ENCODE results near the gene BAZ2B. TPM values are rescaled to one million over a fixed set of nuclear protein-coding genes. Genes with fewer than 3 reads are reported as not detected.

Gene BAZ2B
- total RNA-seq, 1 experiment from 2014 or later = 47.6 TPM

DNA sequence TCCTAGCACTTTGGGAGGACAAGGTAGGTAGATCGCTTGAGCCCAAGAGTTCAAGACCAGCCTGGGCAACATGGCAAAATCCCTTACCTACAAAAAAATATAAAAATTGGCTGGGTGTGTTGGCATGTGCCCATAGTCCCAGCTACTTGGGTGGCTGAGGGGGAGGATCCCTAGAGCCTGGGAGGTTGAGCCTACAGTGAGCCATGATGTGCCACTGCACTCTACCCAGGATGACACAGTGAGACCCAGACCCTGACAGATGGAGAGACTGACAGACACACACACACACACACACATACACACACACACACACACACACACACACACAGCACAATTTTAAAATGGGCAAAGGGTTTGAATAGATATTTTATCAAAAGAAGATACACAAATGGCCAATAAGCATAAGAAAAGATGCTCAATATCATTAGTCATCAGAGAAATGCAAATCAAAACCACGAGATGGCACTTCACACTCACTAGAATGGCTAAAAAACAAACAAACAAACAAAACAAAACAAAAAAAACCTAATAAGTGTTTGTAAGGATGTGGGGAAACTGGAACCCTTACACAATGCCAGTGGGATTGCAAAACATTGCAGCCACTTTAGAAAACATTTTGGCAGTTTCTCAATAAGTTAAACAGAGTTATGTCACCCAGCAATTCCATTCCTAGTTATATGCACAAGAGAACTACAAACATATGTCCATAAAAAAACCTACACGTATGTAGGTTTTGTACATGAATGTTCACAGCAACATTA lies 42.3 kb downstream of the BAZ2B start:
- Histone ChIP-seq H3K36me3 (ENCODE audit: insufficient read depth, low read length, poor library complexity, severe bottlenecking) (no peaks in the 10 kb centered on the region), H3K4me3 (ENCODE audit: low read depth, low read length, poor library complexity, severe bottlenecking) (no peak overlapping the region), H3K27me3 (replicated peaks; ENCODE audit: insufficient read depth, low read depth, low read length, poor library complexity) (no peaks in the 10 kb centered on the region), H3K4me1 (ENCODE audit: insufficient read depth, low read length, poor library complexity, severe bottlenecking) (no peaks in the 10 kb centered on the region), H3K27ac (ENCODE audit: low read depth, low read length, poor library complexity, severe bottlenecking) (no peak overlapping the region), H3K9me3 (ENCODE audit: low read depth, low read length, poor library complexity, severe bottlenecking) (peaks cover 11% of the 10 kb centered on the region)
- POLR2A ChIA-PET (ENCODE audit: low non-redundant PET) = no interaction called here
- no TSS peak for BruUV-seq (replicated peaks)
- DNase-seq (ENCODE audit: low spot score) = no peak
- intact Hi-C loops (cut with micrococcal nuclease; ENCODE audit: unreplicated experiment) = no loop called here
- CTCF ChIA-PET = no interaction called here
- no peak for TF ChIP-seq EZH2 (IDR thresholded peaks at IDR 0.05; ENCODE audit: borderline replicate concordance, low read depth, low read length, poor library complexity, severe bottlenecking)
- TF ChIP-seq, protein P1, sequence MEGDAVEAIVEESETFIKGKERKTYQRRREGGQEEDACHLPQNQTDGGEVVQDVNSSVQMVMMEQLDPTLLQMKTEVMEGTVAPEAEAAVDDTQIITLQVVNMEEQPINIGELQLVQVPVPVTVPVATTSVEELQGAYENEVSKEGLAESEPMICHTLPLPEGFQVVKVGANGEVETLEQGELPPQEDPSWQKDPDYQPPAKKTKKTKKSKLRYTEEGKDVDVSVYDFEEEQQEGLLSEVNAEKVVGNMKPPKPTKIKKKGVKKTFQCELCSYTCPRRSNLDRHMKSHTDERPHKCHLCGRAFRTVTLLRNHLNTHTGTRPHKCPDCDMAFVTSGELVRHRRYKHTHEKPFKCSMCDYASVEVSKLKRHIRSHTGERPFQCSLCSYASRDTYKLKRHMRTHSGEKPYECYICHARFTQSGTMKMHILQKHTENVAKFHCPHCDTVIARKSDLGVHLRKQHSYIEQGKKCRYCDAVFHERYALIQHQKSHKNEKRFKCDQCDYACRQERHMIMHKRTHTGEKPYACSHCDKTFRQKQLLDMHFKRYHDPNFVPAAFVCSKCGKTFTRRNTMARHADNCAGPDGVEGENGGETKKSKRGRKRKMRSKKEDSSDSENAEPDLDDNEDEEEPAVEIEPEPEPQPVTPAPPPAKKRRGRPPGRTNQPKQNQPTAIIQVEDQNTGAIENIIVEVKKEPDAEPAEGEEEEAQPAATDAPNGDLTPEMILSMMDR (conservative IDR thresholded peaks at IDR 0.05; ENCODE audit: low read depth, low read length) = no peak

DNA sequence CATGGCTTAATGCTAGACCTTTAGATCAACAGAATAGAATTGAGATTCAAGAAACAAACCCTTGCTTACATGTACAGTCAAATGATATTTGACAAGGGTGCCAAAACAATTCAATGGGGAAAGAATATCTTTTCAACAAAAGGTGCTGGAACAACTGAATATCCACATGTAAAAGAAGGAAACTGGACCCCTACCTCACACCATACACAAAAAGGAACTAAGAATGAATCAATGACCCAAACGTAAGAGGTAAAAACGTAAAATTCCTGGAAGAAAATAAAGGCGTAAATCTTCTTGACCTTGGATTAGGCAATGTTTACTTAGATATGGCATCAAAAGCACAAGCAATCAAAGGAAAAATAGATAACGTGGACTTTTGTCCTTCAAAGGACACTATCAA lies 43.1 kb downstream of the BAZ2B start:
- POLR2A ChIA-PET (ENCODE audit: low non-redundant PET) = no interaction called here
- Histone ChIP-seq H3K4me1 (ENCODE audit: insufficient read depth, low read length, poor library complexity, severe bottlenecking) (no peaks in the 10 kb centered on the region), H3K27me3 (replicated peaks; ENCODE audit: insufficient read depth, low read depth, low read length, poor library complexity) (no peaks in the 10 kb centered on the region), H3K27ac (ENCODE audit: low read depth, low read length, poor library complexity, severe bottlenecking) (no peak overlapping the region), H3K36me3 (ENCODE audit: insufficient read depth, low read length, poor library complexity, severe bottlenecking) (no peaks in the 10 kb centered on the region), H3K4me3 (ENCODE audit: low read depth, low read length, poor library complexity, severe bottlenecking) (no peak overlapping the region), H3K9me3 (ENCODE audit: low read depth, low read length, poor library complexity, severe bottlenecking) (peaks cover 11% of the 10 kb centered on the region)
- TF ChIP-seq EZH2 (IDR thresholded peaks at IDR 0.05; ENCODE audit: borderline replicate concordance, low read depth, low read length, poor library complexity, severe bottlenecking) = no peak
- TF ChIP-seq, protein P1 (conservative IDR thresholded peaks at IDR 0.05; ENCODE audit: low read depth, low read length) = no peak
- intact Hi-C loops (cut with micrococcal nuclease; ENCODE audit: unreplicated experiment) = no loop called here
- BruUV-seq (replicated peaks) = no TSS peak
- no peak for DNase-seq (ENCODE audit: low spot score)
- CTCF ChIA-PET = no interaction called here

DNA sequence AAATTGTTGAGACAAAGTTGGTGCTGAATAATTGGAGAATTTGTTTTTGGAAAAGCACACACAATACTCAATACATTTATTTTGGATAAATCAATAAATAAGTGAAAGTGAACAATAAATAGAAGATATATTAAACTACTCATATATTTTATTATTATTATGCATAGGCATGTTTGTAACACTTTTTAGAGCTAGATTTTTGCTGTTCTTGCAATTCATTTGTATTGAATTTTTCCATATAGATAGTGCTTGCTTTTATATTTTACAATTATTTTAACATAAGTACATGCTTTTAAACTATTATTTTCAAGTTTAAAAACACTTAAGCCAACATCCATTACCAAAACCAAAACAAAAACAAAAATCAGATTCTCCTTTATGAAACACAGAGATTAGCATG lies 43.9 kb downstream of the BAZ2B start:
- TF ChIP-seq, protein P1 (conservative IDR thresholded peaks at IDR 0.05; ENCODE audit: low read depth, low read length) = no peak
- TF ChIP-seq EZH2 (IDR thresholded peaks at IDR 0.05; ENCODE audit: borderline replicate concordance, low read depth, low read length, poor library complexity, severe bottlenecking) = no peak
- intact Hi-C loops (cut with micrococcal nuclease; ENCODE audit: unreplicated experiment) = no loop called here
- no TSS peak for BruUV-seq (replicated peaks)

More for the DNA sequence above, 43.9 kb downstream of the BAZ2B start:
- no peak overlapping the region for H3K4me3 ChIP-seq (ENCODE audit: low read depth, low read length, poor library complexity, severe bottlenecking)
- no peaks in the 10 kb centered on the region for H3K27me3 ChIP-seq (replicated peaks; ENCODE audit: insufficient read depth, low read depth, low read length, poor library complexity)
- POLR2A ChIA-PET (ENCODE audit: low non-redundant PET) = no interaction called here
- DNase-seq (ENCODE audit: low spot score) = no peak
- H3K9me3 ChIP-seq (ENCODE audit: low read depth, low read length, poor library complexity, severe bottlenecking) = peaks cover 11% of the 10 kb centered on the region
- no peak overlapping the region for H3K27ac ChIP-seq (ENCODE audit: low read depth, low read length, poor library complexity, severe bottlenecking)
- CTCF ChIA-PET = no interaction called here
- H3K4me1 ChIP-seq (ENCODE audit: insufficient read depth, low read length, poor library complexity, severe bottlenecking) = no peaks in the 10 kb centered on the region
- H3K36me3 ChIP-seq (ENCODE audit: insufficient read depth, low read length, poor library complexity, severe bottlenecking) = no peaks in the 10 kb centered on the region
